Amniotic stem cell (primary cell): Measurements from ENCODE around the gene B3GNT3.
"Not testable (repeated sequence)": the region's sequence is repeated elsewhere in the genome, so short reads cannot be mapped to it uniquely, and the experiment has no call there.

Experiments used
- DNase-seq: peaks from one replicate; lab custom pipeline; 2025; lab: John Stamatoyannopoulos, UW

B3GNT3 gene

GRCh38 chr19:17767559-17767958 lies 27.4 kb upstream of the B3GNT3 start:
- no peak for DNase-seq

- no peak for DNase-seq
Measured at GRCh38 chr19:17770613-17771012, 24.3 kb upstream of the B3GNT3 start.

GRCh38 chr19:17772172-17772571 lies 22.8 kb upstream of the B3GNT3 start:
- DNase-seq, result no peak

- no peak for DNase-seq
Measured at GRCh38 chr19:17775245-17775927, 19.6 kb upstream of the B3GNT3 start.

- DNase-seq, result no peak
Measured at GRCh38 chr19:17775991-17776803, 18.7 kb upstream of the B3GNT3 start.

GRCh38 chr19:17777840-17778239 lies 17.1 kb upstream of the B3GNT3 start:
- not testable (repeated sequence) for DNase-seq

- no peak for DNase-seq
Measured at GRCh38 chr19:17778251-17778967, 16.5 kb upstream of the B3GNT3 start.

- DNase-seq, result no peak
Measured at GRCh38 chr19:17778968-17779929, 15.7 kb upstream of the B3GNT3 start.

GRCh38 chr19:17780781-17781180 lies 14.2 kb upstream of the B3GNT3 start:
- no peak for DNase-seq

GRCh38 chr19:17783721-17784120 lies 11.2 kb upstream of the B3GNT3 start:
- DNase-seq, result not testable (repeated sequence)

GRCh38 chr19:17784201-17785008 lies 10.5 kb upstream of the B3GNT3 start:
- no peak for DNase-seq

- no peak for DNase-seq
Measured at GRCh38 chr19:17787274-17787913, 7.5 kb upstream of the B3GNT3 start.

- no peak for DNase-seq
Measured at GRCh38 chr19:17788632-17789031, 6.3 kb upstream of the B3GNT3 start.

GRCh38 chr19:17790059-17790780 lies 4.7 kb upstream of the B3GNT3 start:
- no peak for DNase-seq

- no peak for DNase-seq
Measured at GRCh38 chr19:17794412-17794730, 567 bp upstream of the B3GNT3 start.

- DNase-seq, result no peak
Measured at GRCh38 chr19:17795495-17795856, 538 bp downstream of the B3GNT3 start.

- DNase-seq, result no peak
Measured at GRCh38 chr19:17796013-17796837, 1.3 kb downstream of the B3GNT3 start.

- DNase-seq, result no peak
Measured at GRCh38 chr19:17796838-17797423, 2.0 kb downstream of the B3GNT3 start.
